Tibial nerve (tissue), 3 donors: ENCODE results near the gene TXNDC12.

Experiments used
- POLR2A ChIP-seq, 2 donors: fragments of 450-650 bp; IDR thresholded peaks; one replicate each; pipeline ENCODE4 v1.6.1; 2017; ENCODE audit warnings: antibody characterized with exemption in 2 of 2, mild to moderate bottlenecking in 2 of 2, moderate library complexity in 2 of 2
- TF ChIP-seq, protein P1 (sequence below), 5 experiments: fragments of 200-600 bp in 3 of 5; fragments of 450-650 bp in 2 of 5; sonication (generic) in 3 of 5; IDR thresholded peaks; one replicate each; pipeline ENCODE4 v1.5.1; 2016 to 2019; ENCODE audit warnings: antibody characterized with exemption in 5 of 5, mild to moderate bottlenecking in 3 of 5, moderate library complexity in 2 of 5

DNA sequence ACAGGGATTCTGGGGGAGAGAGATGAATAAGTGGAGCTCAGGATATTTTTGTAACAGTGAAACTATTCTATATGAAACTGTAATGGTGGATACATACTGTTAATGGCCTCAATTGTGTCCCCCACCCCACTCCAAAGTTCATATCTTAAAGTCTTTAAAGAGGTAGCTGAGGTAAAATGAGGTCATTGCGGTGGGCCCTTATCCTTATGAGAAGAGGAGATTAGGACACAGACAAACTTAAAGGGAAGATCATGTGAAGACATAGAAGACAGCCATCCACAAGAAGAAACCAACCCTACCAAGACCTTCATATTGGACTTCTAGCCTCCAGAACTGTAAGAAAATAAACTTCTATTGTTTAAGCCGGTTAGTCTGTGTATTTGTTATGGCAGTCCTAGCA lies 9.8 kb downstream of the TXNDC12 start:
- TF ChIP-seq, protein P1, sequence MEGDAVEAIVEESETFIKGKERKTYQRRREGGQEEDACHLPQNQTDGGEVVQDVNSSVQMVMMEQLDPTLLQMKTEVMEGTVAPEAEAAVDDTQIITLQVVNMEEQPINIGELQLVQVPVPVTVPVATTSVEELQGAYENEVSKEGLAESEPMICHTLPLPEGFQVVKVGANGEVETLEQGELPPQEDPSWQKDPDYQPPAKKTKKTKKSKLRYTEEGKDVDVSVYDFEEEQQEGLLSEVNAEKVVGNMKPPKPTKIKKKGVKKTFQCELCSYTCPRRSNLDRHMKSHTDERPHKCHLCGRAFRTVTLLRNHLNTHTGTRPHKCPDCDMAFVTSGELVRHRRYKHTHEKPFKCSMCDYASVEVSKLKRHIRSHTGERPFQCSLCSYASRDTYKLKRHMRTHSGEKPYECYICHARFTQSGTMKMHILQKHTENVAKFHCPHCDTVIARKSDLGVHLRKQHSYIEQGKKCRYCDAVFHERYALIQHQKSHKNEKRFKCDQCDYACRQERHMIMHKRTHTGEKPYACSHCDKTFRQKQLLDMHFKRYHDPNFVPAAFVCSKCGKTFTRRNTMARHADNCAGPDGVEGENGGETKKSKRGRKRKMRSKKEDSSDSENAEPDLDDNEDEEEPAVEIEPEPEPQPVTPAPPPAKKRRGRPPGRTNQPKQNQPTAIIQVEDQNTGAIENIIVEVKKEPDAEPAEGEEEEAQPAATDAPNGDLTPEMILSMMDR (IDR thresholded peaks at IDR 0.05), result no peak
- TF ChIP-seq POLR2A (IDR thresholded peaks at IDR 0.05), result no peak
